T-helper 22 cell (primary cell): ENCODE results near the gene SLC35E3.

Source experiments
- DNase-seq: peaks from one replicate; pipeline ENCODE4 v3.0.0-alpha.2; 2020; ENCODE audit warnings: low read depth

SLC35E3 gene

DNA sequence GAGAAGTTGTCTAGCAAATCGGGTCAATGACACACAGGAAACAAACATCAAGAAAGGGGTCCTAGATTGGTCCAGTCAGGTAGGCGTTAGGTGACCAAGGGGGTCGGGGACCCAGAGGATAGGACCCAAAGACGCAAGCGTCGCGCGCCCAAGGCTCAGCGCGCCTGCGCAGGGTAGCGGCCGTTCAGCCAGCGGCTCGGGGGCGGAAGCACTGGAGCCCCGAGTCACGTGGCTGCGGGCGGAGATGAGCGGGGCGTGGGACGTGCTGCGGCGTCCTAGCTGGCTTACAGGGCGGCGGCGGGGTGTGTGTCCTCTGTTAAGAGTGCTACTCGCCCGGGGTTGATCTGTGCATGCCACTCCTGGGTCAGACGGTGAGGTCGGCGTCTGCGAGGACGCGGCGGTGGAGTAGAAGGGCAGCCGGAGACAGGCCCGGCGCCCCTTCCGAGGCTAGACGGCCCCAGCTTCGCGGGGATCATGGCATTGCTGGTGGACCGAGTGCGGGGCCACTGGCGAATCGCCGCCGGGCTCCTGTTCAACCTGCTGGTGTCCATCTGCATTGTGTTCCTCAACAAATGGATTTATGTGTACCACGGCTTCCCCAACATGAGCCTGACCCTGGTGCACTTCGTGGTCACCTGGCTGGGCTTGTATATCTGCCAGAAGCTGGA, at the start of gene SLC35E3:
Gene SLC35E3 (plus strand): TSS at position 273 of the 668 bp plus-strand sequence. CDS start 202 bp downstream, at position 475.
- DNase-seq: peak; percentile 85

DNA sequence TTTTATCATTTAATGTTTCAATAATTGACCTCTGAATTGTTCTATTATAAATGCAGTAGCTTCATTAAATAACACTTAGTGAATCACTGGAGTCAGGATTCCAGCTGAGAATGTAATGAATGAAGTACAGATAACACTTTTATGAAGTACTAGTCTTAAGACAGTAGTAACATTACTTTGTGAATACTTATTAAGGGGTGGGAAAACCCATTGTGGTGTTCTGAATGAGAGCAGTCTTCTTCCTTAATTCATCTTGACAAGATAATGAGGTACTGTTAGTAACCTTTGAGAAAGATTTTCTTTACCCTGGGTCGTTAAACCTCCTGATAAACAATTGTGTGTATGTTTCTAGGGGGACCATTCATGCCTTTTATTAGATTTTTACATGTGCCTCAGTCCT, 46.5 kb upstream of the SLC35E3 start:
- DNase-seq: no peak

DNA sequence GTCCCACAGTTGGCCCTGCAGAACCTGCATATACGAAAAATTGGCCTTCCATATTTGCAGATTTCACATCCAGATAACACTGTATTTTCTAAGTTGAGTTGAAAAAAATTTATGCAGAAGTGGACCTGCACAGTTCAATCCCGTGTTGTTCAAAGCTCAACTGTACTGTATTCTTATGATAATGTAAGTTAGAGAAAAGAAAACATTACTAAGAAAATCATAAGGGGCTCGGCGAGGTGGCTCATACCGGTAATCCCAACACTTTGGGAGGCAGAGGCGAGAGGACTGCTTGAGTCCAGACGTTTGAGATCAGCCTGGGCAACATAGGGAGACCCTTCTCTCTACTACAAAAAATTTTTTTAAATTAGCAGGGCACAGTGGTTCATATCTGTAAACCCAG, 18.2 kb upstream of the SLC35E3 start:
- DNase-seq: no peak

DNA sequence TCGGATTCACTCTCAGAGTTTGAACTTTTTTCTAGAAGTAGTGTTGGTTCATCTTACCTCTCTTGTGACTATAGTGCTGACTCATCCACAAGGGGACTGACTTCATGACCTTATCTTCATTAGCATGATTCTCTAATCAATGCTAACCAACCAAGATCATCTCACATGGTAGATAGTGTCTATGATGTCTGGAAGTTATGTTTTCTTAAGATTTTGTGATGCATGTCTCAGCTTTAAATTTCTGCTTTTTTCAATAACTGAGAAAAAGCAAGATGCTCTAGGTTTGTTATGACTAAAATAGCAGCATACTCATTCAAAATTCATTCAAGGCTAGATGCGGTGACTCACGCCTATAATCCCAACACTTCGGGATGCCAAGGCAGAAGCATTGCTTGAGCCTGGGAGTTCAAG, 12.3 kb upstream of the SLC35E3 start:
- DNase-seq: no peak

DNA sequence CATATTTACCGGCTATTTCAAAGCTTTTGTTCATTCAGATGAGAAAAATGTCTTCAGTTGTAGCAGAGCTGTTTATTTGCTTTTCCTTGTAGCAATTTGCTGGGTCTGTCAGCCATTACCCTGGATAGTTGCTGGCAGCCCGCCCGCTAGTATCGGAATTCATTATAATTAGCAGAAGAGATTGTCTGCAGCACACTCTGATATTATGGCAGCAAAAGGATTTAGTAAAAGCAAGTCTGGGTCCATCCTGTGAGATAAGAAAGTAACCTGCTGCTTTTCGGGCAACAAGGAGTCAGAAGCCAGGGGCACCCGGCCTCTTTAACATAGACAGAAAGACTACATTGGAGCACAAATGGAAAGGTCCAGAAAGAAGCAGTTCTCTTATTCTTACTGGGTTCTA, 6.1 kb upstream of the SLC35E3 start:
- no peak for DNase-seq

DNA sequence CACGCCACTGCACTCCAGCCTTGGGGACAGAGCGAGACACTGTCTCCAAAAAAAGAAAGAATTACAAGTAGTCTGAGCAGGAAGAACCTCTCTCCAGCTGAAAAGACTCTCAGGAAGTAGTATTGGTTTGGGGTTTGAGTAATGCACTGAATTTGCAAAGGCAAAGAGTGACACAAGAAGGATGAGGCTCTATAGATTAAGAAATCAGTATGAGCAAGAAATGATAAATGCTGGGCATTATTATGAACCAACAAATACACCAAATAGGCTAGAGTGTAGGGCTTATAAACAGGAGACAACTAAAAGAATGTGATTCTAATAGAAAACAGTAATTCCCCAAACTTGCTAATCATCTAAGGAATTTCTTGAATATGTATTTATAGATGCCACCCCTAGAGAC, 2.6 kb upstream of the SLC35E3 start:
- DNase-seq: no peak

DNA sequence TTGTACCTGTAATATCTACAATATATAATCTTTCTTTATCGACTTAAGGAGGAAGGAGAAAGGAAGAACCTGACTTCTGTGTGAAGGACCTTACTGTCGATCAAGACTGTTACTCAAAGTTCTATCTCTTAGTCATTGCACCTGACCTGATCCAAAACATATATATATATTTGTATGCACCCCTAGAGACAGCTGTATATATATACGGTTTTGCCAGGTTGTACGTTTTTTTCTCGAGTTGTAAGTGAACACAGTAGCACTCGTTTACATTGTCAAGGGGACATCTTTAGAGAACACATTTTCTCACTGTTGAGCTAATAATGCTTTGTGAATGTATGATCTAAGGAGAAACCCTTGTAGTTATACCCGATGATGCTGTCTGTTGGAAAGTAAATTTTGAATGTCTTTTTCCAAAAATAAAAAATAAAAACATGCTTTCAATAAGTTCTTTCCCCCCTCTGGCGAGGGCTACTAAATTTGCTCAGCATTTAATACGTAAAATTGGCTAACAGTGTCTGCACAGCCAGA, 536 bp upstream of the SLC35E3 start:
- no peak for DNase-seq

DNA sequence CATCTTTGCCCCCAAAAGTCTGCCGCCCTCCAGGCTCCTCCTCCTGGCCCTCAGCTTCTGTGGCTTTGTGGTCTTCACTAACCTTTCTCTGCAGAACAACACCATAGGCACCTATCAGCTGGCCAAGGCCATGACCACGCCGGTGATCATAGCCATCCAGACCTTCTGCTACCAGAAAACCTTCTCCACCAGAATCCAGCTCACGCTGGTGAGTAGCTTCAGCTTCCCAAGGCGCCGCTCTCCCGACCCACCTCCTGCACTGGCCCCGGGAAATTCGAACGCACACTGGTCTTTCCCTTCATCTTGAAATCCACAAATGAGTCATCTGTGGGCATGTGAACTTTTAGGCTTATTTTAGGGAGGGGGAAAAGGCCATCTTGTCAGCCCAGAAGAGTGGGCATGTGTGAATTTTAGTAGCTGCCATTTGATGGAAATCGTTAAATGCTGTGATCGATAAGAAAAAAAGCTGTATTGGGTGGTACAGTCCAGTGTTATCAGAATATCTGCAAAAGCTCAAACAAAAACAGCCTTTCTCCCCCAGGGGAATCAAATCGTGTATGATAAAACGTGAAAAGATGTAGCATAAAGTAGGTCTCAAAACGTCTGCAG, 700 bp downstream of the SLC35E3 start:
- DNase-seq: peak; percentile 4

DNA sequence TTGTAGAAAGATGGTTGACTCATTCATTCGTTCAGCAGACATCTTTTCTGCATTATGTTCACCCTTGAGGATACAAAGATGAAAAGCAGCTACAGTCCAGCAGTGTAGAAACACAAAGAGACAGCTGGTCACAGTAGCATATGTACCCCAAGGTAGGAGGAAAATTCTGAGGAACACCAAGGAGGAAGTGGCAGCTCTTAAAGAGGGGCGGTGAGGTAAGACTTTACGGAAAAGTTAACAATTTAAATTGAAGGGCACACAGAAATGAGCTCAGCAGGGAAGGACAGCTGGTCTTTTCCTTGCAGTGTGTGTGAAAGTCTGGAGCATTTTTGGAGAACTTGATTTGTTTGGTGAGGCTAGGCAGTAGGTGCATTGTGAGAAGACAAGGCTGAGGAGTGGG, 3.5 kb downstream of the SLC35E3 start:
- no peak for DNase-seq

DNA sequence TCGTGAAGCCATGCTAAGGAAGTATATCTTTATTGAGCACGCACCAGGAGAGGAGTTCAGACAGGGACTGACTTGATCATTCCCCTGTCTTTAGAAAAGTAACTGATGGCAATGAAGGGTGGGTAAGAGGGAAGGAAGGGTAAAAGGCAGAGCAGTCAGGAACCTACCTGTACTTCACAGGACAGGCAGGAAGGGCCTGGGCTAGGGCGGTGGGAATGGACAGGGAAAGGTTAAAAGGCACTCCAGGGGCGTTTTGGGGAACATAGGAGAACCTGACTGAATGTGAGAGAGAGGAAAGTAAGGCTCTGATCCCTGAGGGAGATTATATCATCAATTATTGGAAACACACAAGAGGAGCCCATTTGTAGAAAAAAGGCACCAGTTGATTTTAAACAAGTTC, 3.9 kb downstream of the SLC35E3 start:
- DNase-seq: no peak

DNA sequence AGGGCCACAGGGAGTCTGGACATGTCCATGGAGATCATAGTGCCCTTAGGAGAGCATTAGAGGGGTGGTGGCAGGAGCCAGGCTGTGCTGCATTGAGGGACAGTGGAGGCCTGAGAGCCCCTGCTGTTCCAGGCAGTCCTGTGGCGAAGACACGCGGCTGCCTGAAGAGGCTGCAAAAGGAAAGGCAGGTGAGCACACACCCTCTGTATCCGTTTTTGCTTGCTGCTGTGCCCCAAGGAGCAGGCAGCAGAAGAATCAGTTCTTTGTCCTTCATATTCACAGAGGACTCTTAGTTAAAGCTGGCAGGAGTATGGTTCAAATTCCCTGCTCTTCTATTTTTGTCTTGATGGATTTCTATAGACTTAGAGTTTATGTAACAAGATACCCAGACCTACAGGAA, 4.5 kb downstream of the SLC35E3 start:
- no peak for DNase-seq

DNA sequence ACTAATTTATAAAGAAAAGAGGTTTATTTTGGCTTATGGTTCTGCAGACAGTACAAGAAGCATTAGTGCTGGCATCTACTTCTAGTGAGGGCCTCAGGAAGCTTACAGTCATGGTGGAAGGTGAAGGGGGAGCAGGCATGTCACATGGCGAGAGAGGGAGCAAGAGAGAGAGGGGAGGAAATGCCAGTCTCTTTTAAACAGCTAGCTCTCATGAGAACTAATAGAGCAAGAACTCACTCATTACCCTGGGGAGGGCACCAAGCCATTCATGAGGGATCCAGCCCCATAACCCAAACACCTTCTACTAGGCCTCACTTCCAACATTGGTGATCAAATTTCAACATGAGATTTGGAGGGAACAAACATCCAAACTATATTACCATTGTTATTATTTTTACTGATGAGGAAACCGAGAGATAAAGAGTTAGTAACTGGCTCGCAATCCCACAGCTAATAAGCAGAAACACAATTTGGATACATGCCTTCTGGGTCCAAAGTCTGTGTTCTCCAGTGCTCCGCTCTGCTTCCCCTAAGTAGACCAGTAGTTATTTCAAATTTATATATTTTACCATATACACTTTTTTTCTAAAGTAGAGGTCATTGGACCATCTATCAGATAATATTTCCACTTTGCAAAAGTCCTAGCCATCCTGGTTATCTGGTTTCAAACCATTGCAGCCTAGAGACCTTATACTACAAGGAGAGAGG, 9.7 kb downstream of the SLC35E3 start:
- DNase-seq: no peak

DNA sequence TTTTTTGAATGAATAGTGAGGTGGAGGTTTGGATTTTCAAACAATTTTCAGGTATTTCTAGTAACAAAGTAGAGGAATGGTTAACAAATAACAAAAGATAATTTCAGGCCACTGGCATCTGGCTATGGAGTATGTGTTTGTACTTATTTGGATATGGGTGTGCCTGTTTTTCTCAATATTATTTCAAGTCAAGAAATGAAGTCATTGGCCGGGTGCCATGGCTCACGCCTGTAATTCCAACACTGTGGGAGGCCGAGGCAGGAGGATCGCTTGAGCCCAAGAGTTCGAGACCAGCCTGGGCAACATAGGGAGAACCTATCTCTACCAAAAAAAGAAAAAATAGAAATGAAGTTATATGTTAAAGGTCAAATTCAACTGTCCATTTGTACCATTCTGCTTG, 13.9 kb downstream of the SLC35E3 start:
- DNase-seq: no peak

DNA sequence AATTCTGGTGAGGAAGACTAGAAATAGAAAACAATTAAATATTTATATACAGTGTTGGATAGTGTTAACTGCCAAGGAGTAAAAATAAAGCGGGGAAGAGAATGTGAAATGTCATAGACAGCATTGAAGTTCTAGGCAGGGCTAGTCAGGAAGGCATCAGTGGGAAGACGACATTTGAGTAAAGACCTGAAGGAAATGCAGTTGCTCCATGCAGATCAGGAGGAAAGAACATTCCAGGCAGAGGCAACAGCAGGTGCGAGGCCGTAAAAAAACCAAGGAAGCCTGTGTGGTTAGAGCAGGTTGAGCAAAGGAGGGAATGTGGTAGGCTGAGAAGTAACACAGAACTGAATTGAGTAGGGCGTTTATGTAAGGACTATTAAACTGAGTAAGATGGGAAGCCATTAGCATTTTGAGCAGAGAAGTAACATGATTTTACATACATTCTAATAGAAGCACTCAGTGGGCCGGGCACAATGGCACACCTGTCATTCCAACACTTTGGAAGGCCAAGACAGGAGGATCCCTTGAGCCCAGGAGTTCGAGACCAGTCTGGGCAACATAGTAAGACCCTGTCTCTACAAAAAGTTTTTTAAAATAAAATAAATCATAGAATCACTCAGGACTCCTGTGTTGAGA, 14.9 kb downstream of the SLC35E3 start:
- DNase-seq: no peak

DNA sequence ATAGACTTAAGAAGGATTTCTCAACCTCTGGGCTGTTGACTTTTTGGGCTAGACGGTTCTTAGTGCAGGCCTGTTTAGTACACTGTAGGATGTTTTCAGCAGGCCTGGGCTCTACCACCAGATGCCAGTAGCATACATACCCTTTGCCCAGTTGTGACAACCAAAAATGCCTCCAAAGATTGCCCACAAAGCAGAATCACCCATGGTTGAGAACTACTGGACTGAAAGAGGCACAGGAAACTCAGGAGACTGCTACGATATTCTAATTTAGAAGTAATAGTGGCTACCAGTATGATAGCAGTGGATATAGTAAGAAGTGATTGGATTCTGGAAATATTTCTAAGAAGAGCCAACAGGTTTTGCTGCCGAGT, 15.5 kb downstream of the SLC35E3 start:
- no peak for DNase-seq

DNA sequence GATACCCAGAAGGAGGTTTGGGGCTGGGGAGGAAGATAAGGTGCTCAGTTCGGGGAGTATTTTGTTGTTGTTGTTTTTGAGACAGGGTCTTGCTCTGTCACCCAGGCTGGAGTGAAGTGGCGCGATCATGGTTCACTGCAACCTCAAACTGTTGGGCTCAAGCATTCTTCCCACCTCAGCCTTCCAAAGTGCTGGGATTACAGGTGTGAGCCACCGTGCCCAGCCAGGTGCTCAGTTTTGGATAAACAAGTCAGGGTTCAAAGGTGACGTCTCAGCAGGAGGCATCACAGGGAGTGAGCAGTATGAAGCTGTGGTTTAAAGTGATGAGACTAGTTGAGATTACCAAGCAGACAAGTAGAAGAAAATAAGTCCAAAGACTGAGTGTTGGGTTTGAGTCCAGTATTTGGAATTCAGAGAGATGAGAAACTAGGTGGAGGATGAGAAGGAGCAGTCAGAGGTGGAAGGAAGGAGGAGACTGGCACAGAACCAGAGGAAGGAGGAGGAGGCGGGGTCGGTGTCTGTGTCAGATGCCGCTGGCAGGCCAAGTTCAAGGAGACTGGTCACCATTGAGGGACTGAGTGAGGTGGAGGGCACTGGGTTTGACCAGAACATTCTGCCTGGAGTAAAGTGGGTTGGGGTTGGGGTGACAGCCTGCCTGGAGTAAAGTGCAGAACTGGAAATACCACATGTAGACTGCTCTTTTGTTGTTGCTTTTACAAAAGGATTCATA, 16.1 kb downstream of the SLC35E3 start:
- no peak for DNase-seq

DNA sequence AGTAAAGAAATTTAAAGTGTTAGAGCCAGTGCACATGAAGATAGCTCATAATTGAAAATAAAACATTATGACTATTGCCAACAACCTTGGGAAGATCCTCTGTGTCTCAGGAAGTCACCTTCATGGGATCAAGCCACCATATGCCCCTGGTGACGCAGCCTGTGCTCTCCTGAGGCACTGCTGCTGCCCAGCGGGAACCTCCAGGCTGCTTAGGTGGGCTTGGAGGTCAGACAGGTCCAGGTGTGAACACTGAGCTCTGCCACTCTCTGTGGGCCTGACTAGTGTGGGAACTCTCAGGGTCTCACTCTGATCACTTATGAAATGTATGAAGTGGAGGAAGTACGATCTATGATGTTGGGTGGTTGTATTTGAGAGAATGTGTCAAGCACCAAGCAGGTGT, 16.7 kb downstream of the SLC35E3 start:
- no peak for DNase-seq

DNA sequence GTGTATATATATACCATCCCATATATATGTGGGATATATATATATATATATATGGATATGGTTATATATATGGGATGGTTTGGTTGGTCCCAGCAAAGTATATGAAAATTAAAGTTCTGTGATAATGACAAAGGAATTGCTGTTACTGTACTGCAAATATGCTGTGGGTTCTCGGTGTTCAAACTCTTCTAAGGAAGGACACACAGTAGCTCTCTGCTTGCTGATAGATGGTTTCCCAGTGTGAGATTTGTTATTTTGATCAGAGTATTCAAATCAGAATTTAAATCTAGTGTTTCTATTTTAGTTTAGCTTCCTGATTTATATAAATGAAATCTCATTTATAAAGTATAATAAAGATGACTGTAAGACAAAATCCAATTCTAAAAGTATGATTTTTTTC, 19.7 kb downstream of the SLC35E3 start:
- DNase-seq: no peak

DNA sequence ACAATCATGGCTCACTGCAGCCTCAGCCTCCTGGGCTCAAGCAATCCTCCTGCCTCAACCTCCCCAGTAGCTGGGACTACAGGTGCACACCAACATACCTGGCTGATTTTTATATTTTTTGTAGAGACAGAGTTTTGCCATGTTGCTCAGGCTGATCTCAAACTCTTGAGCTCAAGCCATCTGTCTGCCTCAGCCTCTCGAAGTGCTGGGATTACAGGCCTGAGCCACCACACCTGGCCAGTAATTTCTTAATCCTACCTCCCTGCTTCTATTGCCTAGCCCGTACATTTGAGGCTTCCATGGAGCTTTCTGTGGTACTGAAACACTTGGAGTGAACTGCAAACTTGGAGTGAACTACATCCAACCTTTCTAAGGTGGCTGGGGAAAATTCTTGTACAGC, 20.7 kb downstream of the SLC35E3 start:
- DNase-seq: no peak

DNA sequence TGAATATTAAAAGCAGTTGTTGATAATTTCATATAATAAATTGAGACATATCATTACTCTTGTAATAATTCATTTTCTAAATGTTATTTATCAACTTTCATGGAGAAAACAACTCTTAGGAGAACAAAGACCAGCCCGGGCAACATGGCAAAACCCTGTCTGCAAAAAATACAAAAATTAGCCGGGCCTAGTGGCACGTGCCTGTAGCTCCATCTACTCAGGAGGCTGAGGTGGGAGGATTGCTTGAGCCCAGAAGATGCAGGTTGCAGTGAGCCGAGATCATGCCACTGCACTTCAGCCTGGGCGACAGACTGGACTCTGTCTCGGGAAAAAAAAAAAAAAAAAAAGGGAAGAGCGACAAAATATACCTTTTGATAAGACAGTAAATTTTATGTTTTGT, 21.2 kb downstream of the SLC35E3 start:
- no peak for DNase-seq

DNA sequence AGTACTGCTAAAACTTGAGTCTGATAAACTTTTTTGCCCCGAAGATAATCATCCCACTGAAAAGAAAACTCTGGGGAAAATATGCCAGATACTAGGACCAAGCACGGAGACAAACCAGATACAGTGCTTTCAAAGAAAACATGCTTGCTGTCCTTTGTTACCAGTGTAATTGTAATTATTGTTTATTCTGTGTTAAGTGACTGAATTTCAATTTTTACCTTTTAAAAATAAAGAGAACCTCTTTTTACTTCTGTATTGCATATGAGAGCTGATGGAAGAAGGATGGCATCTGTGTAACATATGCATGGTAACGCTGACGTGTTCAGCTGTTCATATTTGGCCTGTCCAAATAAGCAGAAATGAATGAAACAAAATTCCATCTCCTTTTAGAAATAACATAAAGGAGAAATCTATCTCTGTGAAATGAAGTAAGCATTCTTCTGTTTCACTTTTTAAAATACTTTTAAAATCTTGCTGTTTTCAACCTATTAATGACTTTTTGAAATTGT, 22.5 kb downstream of the SLC35E3 start:
- DNase-seq: no peak

DNA sequence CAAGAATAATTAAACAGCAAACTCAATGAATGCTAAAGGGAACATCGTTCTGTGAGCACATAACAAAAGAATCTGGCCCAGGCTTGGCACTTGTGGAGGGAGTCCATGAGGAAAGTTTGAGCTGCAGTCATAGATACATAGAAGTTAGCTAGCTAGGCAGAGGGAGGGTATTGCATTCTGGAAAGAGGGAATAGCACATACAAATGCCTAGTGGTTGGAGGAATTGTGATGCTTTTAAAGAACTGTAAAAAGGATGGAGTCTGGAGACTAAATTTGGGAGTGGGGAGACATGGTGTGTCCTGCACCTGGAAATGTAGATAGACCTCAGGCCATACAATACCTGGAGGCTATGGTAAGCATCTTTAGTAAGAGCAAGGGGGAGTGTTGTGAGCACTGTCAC, 24.0 kb downstream of the SLC35E3 start:
- DNase-seq: no peak
